Measurements from ENCODE around the gene ADGRA1.
"Not testable (repeated sequence)": the region's sequence is repeated elsewhere in the genome, so short reads cannot be mapped to it uniquely, and the experiment has no call there.

The ADGRA1 gene

DNA sequence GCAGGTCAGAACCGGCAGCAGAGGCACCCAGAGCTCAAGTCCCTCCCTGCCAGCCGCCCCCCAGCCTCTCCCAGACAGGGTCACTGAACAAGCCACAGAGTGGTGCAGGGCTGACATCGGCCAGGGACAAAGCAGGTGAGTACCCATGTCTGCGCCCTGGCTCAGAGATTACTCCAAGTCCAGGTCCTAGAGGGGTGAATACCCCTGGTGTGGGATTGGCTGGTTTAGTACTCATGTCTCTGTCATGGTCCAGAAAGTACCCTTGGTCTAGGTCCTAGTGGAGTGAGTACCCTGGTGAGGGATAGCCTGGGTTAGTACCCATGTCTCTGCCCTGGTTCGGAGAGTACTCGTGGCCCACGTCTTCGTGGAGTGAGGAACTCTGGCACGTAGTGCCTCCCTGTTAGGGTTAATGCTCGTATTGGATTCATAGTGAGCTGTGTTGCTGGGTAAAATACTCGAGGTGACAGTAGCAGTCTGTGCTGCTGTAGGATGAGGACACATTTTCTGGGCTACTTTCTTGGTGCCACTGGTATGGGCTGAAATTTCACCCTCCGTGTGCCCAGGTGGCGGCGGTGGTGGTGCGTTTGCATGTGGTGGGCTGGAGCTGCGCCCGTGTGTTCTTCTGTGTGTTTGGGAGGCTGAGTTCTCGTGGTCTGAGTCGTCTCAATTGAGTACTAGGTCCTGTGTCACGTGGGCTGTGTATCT, 46.8 kb downstream of the ADGRA1 start:
- H3K9me3 ChIP-seq (ENCODE audit: control insufficient read depth, low read length) = no peaks in the 10 kb centered on the region
- DNase-seq (ENCODE audit: low read depth) = no peak
- peaks cover 16% of the 10 kb centered on the region for H3K27me3 ChIP-seq (replicated peaks; ENCODE audit: control insufficient read depth, insufficient read depth, low read length)
- no peak overlapping the region for H3K9ac ChIP-seq (ENCODE audit: low read length)
- H3K36me3 ChIP-seq (ENCODE audit: control insufficient read depth, insufficient read depth, low read length, severe bottlenecking) = no peaks in the 10 kb centered on the region
- no peak overlapping the region for H3K4me3 ChIP-seq (ENCODE audit: low read length)
- no peaks in the 10 kb centered on the region for H3K4me1 ChIP-seq (ENCODE audit: control insufficient read depth, insufficient read depth, low read length)

DNA sequence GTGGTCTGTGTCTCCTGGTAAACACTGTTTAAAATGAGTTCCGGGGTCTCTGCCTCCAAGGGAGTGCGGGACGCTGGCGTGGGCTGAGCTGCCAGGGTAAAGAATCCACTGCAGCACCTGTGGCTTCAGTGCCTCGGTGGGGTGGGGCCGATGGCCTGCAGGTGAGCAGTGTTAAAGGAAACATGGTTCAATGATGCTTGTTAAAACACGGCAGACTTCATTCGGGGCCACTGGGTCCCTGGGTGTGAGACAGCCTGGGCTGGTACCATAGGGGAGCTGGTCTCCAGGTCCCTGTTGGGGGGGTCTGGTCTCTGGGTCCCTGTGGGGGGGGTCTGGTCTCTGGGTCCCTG, 47.4 kb downstream of the ADGRA1 start:
- no peak overlapping the region for H3K9ac ChIP-seq (ENCODE audit: low read length)
- H3K4me1 ChIP-seq (ENCODE audit: control insufficient read depth, insufficient read depth, low read length) = no peaks in the 10 kb centered on the region
- no peak for DNase-seq (ENCODE audit: low read depth)
- peaks cover 13% of the 10 kb centered on the region for H3K27me3 ChIP-seq (replicated peaks; ENCODE audit: control insufficient read depth, insufficient read depth, low read length)
- H3K4me3 ChIP-seq (ENCODE audit: low read length) = no peak overlapping the region
- no peaks in the 10 kb centered on the region for H3K36me3 ChIP-seq (ENCODE audit: control insufficient read depth, insufficient read depth, low read length, severe bottlenecking)
- no peaks in the 10 kb centered on the region for H3K9me3 ChIP-seq (ENCODE audit: control insufficient read depth, low read length)

DNA sequence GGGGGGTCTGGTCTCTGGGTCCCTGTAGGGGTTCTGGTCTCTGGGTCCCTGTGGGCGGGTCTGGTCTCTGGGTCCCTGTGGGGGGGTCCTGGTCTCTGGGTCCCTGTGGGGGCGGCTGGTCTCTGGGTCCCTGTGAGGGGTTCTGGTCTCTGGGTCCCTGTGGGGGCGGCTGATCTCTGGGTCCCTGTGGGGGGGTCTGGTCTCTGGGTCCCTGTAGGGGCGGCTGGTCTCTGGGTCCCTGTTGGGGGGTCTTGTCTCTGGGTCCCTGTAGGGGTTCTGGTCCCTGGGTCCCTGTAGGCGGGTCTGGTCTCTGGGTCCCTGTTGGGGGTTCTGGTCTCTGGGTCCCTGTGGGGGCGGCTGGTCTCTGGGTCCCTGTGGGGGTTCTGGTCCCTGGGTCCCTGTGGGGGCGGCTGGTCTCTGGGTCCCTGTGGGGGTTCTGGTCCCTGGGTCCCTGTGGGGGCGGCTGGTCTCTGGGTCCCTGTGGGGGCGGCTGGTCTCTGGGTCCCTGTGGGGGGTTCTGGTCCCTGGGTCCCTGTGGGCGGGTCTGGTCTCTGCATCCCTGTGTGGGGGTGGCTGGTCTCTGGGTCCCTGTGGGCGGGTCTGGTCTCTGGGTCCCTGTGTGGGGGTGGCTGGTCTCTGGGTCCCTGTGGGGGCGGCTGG, 49.9 kb downstream of the ADGRA1 start:
- not testable (repeated sequence) for H3K4me1 ChIP-seq (ENCODE audit: control insufficient read depth, insufficient read depth, low read length); DNase-seq (ENCODE audit: low read depth); H3K36me3 ChIP-seq (ENCODE audit: control insufficient read depth, insufficient read depth, low read length, severe bottlenecking); H3K9ac ChIP-seq (ENCODE audit: low read length); H3K4me3 ChIP-seq (ENCODE audit: low read length); H3K9me3 ChIP-seq (ENCODE audit: control insufficient read depth, low read length)
- peaks cover 26% of the 10 kb centered on the region for H3K27me3 ChIP-seq (replicated peaks; ENCODE audit: control insufficient read depth, insufficient read depth, low read length)

DNA sequence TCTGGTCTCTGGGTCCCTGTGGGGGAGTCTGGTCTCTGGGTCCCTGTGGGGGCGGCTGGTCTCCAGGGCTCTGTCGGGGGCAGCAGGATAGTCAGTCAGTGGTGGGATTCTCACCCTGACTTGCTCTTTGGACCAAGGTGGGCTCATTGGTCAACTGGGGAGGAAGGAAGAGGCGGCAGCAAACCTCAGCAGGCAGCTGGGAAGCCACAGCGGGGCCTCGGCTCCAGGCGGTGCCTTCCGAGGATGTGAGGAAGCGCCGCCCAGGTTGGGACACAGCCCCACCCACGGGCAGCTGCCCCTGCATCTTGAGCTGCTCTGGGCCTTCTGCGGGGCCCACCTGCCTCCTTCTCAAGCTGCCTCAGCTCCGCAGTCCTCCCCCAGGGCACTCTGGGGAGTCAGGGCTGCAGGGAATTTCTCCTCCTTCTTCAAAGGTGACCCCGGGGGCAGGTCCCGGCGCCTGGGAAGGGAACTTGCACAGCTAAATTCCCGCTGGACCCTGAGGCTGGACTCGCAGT, 51.9 kb downstream of the ADGRA1 start:
- H3K36me3 ChIP-seq (ENCODE audit: control insufficient read depth, insufficient read depth, low read length, severe bottlenecking) = no peaks in the 10 kb centered on the region
- no peak for DNase-seq (ENCODE audit: low read depth)
- no peak overlapping the region for H3K4me3 ChIP-seq (ENCODE audit: low read length)
- peaks cover 2% of the 10 kb centered on the region for H3K4me1 ChIP-seq (ENCODE audit: control insufficient read depth, insufficient read depth, low read length)
- peaks cover 27% of the 10 kb centered on the region for H3K27me3 ChIP-seq (replicated peaks; ENCODE audit: control insufficient read depth, insufficient read depth, low read length)
- no peak overlapping the region for H3K9ac ChIP-seq (ENCODE audit: low read length)
- no peaks in the 10 kb centered on the region for H3K9me3 ChIP-seq (ENCODE audit: control insufficient read depth, low read length)

DNA sequence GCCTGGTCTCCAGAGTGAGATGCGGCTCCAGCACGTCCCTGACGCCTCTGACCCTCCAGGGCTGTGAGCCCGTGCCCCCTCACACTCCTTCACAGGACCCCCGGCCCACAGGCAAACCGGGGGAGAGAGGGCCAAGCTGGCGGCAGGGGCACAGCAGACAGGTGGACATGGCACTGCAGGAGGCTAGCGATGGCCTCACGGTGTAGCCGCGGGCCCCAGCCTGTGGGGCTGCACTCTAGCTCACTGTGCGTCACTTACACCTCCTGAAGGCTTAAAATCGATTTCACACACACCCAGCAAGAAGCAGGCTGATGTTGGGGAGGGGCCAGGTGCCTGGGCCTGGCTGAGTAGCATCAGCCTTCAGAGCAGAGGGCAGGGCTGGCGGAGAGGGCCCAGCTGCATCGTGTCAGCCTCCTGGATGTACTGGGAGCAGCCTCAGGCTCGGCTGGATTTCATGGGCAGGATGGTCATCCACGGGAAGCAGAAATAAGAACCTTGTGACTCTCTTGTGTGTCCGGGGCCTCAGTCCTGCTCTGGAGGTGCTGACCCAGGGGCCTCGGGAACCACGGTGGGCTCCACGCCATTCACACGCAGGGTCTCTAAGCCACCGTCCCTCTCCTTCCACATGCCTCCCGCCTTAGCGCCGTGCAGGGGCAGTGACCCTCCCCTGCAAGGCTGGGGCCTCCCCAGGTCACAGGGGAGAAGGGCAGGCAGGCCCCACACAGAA, 52.9 kb downstream of the ADGRA1 start:
- no peaks in the 10 kb centered on the region for H3K36me3 ChIP-seq (ENCODE audit: control insufficient read depth, insufficient read depth, low read length, severe bottlenecking)
- H3K27me3 ChIP-seq (replicated peaks; ENCODE audit: control insufficient read depth, insufficient read depth, low read length) = peaks cover 34% of the 10 kb centered on the region
- no peak overlapping the region for H3K9ac ChIP-seq (ENCODE audit: low read length)
- H3K9me3 ChIP-seq (ENCODE audit: control insufficient read depth, low read length) = no peaks in the 10 kb centered on the region
- no peak overlapping the region for H3K4me3 ChIP-seq (ENCODE audit: low read length)
- no peak for DNase-seq (ENCODE audit: low read depth)
- peaks cover 2% of the 10 kb centered on the region for H3K4me1 ChIP-seq (ENCODE audit: control insufficient read depth, insufficient read depth, low read length)

DNA sequence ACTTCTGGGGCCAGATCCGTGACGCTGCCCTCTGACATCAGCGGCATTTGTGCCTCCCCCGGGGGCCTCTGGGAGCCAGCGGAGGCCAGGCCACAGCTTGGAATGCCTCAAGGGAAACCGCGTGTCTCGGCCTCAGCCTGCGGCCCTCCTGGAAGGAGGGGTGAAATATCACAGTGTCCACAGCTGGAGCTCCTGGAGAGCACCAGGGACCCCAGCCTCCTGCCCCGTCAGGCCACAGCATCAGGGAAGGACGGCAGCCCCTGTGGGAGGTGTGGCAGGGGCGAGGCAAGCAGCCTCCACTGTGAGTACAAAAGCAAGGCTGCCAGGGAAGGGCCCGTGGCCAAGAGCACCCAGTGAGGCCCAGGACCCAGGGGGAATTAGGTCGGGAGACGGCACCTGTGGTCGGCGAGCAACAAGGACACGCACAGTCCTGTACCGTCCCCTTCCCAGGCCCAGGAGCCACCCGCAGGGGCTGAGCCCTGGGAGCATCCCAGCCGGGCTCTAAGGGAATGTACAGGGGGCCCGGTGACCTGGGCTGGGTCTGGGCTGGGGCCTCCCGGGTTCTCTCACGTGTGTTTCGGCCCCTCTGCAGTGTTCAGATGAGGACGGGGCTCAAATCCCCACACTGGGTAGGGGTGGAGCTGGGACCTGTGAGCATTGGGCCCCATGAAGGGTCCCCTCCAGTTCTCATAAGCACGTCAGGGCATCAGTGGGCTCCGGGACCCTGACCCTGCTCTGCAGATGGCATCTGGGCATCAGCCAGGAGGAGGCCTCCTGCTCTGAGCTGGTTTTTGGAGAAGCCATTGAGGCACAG, 53.6 kb downstream of the ADGRA1 start:
- peaks cover 38% of the 10 kb centered on the region for H3K27me3 ChIP-seq (replicated peaks; ENCODE audit: control insufficient read depth, insufficient read depth, low read length)
- H3K36me3 ChIP-seq (ENCODE audit: control insufficient read depth, insufficient read depth, low read length, severe bottlenecking) = no peaks in the 10 kb centered on the region
- H3K9me3 ChIP-seq (ENCODE audit: control insufficient read depth, low read length) = no peaks in the 10 kb centered on the region
- H3K4me3 ChIP-seq (ENCODE audit: low read length) = no peak overlapping the region
- H3K9ac ChIP-seq (ENCODE audit: low read length) = no peak overlapping the region
- peaks cover 2% of the 10 kb centered on the region for H3K4me1 ChIP-seq (ENCODE audit: control insufficient read depth, insufficient read depth, low read length)
- DNase-seq (ENCODE audit: low read depth) = no peak

DNA sequence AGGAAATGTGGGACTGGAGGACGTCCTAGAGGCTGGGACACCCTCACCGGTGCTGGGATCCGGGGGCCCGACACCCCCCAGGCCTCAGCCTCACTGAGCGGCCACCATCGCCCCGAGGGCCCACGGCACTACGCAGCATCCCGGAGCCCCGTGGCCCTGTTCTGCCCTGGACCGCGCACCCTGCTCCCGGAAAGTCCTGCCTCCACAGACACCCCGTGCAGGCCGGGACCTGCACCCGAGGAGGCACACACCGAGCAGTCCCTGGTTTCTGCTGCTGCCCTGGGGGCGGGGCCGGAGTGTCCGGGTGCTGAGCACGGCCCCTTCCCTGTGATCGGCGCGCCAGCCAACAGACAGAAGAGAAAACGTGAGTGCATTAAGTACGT, 54.2 kb downstream of the ADGRA1 start:
- DNase-seq (ENCODE audit: low read depth) = no peak
- H3K9me3 ChIP-seq (ENCODE audit: control insufficient read depth, low read length) = peaks cover 2% of the 10 kb centered on the region
- peaks cover 44% of the 10 kb centered on the region for H3K27me3 ChIP-seq (replicated peaks; ENCODE audit: control insufficient read depth, insufficient read depth, low read length)
- no peaks in the 10 kb centered on the region for H3K36me3 ChIP-seq (ENCODE audit: control insufficient read depth, insufficient read depth, low read length, severe bottlenecking)
- H3K4me1 ChIP-seq (ENCODE audit: control insufficient read depth, insufficient read depth, low read length) = peaks cover 2% of the 10 kb centered on the region
- H3K4me3 ChIP-seq (ENCODE audit: low read length) = no peak overlapping the region
- H3K9ac ChIP-seq (ENCODE audit: low read length) = no peak overlapping the region

DNA sequence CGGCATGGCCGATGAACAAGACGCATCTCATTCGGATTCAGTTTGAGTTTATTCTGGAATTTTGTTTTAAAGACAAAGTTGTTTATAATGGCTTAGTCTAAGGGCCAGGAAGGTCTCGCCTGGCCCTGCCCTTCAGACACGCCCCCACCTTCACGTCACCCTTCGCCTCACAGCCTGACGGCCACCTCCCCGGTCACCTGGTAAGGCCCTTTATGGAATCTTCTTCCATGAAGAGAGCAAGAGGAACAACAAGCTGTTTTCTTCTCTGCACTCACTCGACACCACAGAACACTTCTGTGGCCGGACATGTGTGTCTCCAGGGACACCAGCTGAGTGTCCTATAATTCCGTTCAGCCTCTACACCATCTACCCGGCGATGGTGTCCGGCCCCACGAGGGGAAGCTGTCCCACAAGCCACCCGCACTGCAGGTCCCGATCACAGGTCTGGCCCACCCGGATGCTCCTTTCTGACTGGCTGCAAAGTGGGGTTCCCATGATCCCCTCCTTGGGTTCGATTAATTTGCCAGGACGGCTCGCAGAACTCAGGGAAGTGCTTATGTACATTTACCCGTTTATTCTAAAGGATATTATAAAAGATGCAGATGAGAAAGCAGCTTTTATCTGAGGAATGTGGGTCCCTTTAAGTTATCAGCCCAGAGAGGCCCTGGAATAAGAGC, 54.9 kb downstream of the ADGRA1 start:
- no peak for DNase-seq (ENCODE audit: low read depth)
- H3K4me1 ChIP-seq (ENCODE audit: control insufficient read depth, insufficient read depth, low read length) = peaks cover 2% of the 10 kb centered on the region
- no peaks in the 10 kb centered on the region for H3K36me3 ChIP-seq (ENCODE audit: control insufficient read depth, insufficient read depth, low read length, severe bottlenecking)
- peaks cover 48% of the 10 kb centered on the region for H3K27me3 ChIP-seq (replicated peaks; ENCODE audit: control insufficient read depth, insufficient read depth, low read length)
- H3K9me3 ChIP-seq (ENCODE audit: control insufficient read depth, low read length) = peaks cover 9% of the 10 kb centered on the region
- H3K4me3 ChIP-seq (ENCODE audit: low read length) = no peak overlapping the region
- no peak overlapping the region for H3K9ac ChIP-seq (ENCODE audit: low read length)

DNA sequence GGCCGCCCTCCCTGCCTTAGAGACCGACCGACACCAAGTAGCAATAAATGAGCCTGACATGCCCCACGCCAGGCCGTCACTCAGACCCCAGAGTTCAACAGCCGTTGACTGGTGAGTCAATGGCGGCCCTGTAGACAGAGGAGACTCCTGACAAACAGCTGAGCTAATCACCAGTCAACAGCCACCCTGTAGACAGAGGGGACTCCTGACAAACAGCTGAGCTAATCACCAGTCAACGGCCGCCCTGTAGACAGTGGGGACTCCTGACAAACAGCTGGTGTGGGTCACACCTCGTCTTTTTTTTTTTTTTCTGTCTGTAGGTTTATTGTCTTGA, 55.4 kb downstream of the ADGRA1 start:
- no peaks in the 10 kb centered on the region for H3K36me3 ChIP-seq (ENCODE audit: control insufficient read depth, insufficient read depth, low read length, severe bottlenecking)
- H3K9me3 ChIP-seq (ENCODE audit: control insufficient read depth, low read length) = peaks cover 14% of the 10 kb centered on the region
- peaks cover 2% of the 10 kb centered on the region for H3K4me1 ChIP-seq (ENCODE audit: control insufficient read depth, insufficient read depth, low read length)
- H3K9ac ChIP-seq (ENCODE audit: low read length) = no peak overlapping the region
- H3K4me3 ChIP-seq (ENCODE audit: low read length) = no peak overlapping the region
- no peak for DNase-seq (ENCODE audit: low read depth)
- H3K27me3 ChIP-seq (replicated peaks; ENCODE audit: control insufficient read depth, insufficient read depth, low read length) = peaks cover 53% of the 10 kb centered on the region

DNA sequence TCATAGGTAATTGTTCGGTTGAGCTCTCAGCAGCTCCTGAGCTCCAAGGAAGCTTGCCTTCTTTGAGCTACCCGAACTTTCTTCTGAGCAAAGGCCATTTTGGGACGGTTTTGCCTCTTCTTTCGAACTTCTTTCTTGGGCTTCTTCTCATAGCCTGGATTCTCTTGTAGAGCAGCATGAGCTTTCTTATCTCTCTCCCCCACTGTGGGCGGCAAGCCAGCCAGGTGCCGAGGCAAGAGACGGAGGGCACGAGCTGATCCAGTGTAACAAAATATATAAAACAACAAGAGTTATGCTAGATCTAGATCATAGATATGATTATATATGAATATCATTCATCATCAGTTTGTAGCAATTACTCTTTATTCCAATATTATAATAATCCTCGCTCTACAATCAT, 55.8 kb downstream of the ADGRA1 start:
- Histone ChIP-seq H3K4me3 (ENCODE audit: low read length) (no peak overlapping the region), H3K27me3 (replicated peaks; ENCODE audit: control insufficient read depth, insufficient read depth, low read length) (peaks cover 54% of the 10 kb centered on the region), H3K36me3 (ENCODE audit: control insufficient read depth, insufficient read depth, low read length, severe bottlenecking) (no peaks in the 10 kb centered on the region), H3K9ac (ENCODE audit: low read length) (no peak overlapping the region), H3K9me3 (ENCODE audit: control insufficient read depth, low read length) (peaks cover 18% of the 10 kb centered on the region), H3K4me1 (ENCODE audit: control insufficient read depth, insufficient read depth, low read length) (peaks cover 2% of the 10 kb centered on the region)
- DNase-seq (ENCODE audit: low read depth) = no peak
